Measurements from ENCODE around the gene SORCS2.

- TF ChIP-seq POLR2AphosphoS5 (IDR thresholded peaks at IDR 0.05; ENCODE audit: low read depth, low read length) (no peak), SIN3A (IDR thresholded peaks at IDR 0.05; ENCODE audit: borderline replicate concordance, insufficient read depth, low read length) (no peak), REST (IDR thresholded peaks at IDR 0.05; ENCODE audit: insufficient read depth in 1 of 2, low read depth in 2 of 2, low read length in 2 of 2) (no peak)
Observed at GRCh38 chr4:7767526-7767925, 575.2 kb downstream of the SORCS2 start.

Data from PFSK-1 (cell line).